ENCODE measurements around the gene SEMA3D. TPM values are rescaled to one million over a fixed set of nuclear protein-coding genes. Genes with fewer than 3 reads are reported as not detected.

SEMA3D gene
- total and polyA plus RNA-seq, 9 donors, result 0.75 to 6.1 (median 3.0) TPM

DNA sequence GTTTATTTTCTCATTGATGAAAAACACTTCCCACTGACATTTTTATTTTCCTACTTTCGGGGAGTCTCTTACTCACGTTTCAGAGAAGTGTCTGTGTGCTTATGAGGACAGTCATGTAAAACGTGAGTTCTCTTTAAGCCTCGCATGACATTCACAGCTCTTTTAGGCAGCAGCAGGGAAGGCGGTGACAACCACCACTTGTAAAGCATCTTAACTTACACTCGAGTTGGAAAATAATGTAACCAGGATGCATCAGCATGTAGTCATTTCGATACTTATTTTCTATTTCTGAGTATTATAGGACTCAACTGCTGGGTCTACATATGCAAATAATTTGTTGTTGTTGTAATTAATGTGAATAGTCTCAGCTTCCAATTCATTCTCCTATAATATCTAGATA, 153.6 kb downstream of the SEMA3D start:
- no peak overlapping the region for H3K27ac ChIP-seq
- no peak overlapping the region for H3K4me3 ChIP-seq
- H3K27me3 ChIP-seq, result no peaks in the 10 kb centered on the region
- TF ChIP-seq POLR2A (IDR thresholded peaks at IDR 0.05) (no peak), CTCF (IDR thresholded peaks at IDR 0.05) (no peak)
- no peaks in the 10 kb centered on the region for H3K9me3 ChIP-seq
- no peaks in the 10 kb centered on the region for H3K4me1 ChIP-seq (ENCODE audit: insufficient read depth)
- 68 to 81% (median 78%) methylated on average over 7 of the region's 7 CpGs for WGBS, 3 donors
- no peak for DNase-seq
- intact Hi-C loops (cut with DNase I), result no loop called here
- no peaks in the 10 kb centered on the region for H3K36me3 ChIP-seq

- no peak for TF ChIP-seq EP300 (IDR thresholded peaks at IDR 0.05)
- no peak for TF ChIP-seq POLR2A (IDR thresholded peaks at IDR 0.05)
- TF ChIP-seq CTCF (IDR thresholded peaks at IDR 0.05), result no peak
- Histone ChIP-seq H3K27ac (no peak overlapping the region), H3K36me3 (no peaks in the 10 kb centered on the region), H3K27me3 (no peaks in the 10 kb centered on the region), H3K9me3 (no peaks in the 10 kb centered on the region), H3K4me3 (no peak overlapping the region), H3K4me1 (ENCODE audit: insufficient read depth) (no peaks in the 10 kb centered on the region)
- no peak for DNase-seq
- intact Hi-C loops (cut with DNase I), result no loop called here
- 29 to 62% (median 42%) methylated on average over 3 of the region's 3 CpGs for WGBS, 3 donors
Measured at GRCh38 chr7:85031475-85031874, 155.4 kb downstream of the SEMA3D start.

- Histone ChIP-seq H3K4me3 (no peak overlapping the region), H3K36me3 (no peaks in the 10 kb centered on the region), H3K4me1 (ENCODE audit: insufficient read depth) (no peaks in the 10 kb centered on the region), H3K27ac (no peak overlapping the region), H3K27me3 (no peaks in the 10 kb centered on the region), H3K9me3 (no peaks in the 10 kb centered on the region)
- intact Hi-C loops (cut with DNase I), result no loop called here
- TF ChIP-seq POLR2A (IDR thresholded peaks at IDR 0.05) (no peak), CTCF (IDR thresholded peaks at IDR 0.05) (no peak), EP300 (IDR thresholded peaks at IDR 0.05) (no peak)
- DNase-seq, result no peak
Measured at GRCh38 chr7:85030893-85031292, 156.0 kb downstream of the SEMA3D start.

GRCh38 chr7:85025312-85025756, 161.5 kb downstream of the SEMA3D start:
- 31 to 53% (median 46%) methylated on average over 3 of the region's 3 CpGs for WGBS, 3 donors
- no peaks in the 10 kb centered on the region for H3K9me3 ChIP-seq
- no peak overlapping the region for H3K27ac ChIP-seq
- no peaks in the 10 kb centered on the region for H3K27me3 ChIP-seq
- TF ChIP-seq EP300 (IDR thresholded peaks at IDR 0.05) (no peak), POLR2A (IDR thresholded peaks at IDR 0.05) (no peak), CTCF (IDR thresholded peaks at IDR 0.05) (no peak)
- peak in 2 of 5 donors; percentile 7 to 19 for DNase-seq
- H3K4me3 ChIP-seq, result no peak overlapping the region
- intact Hi-C loops (cut with DNase I), result loop anchor here in 2 of 4 donors (10.0 kb wide), 2 partner anchors 1051 to 1091 kb away; no protein-coding TSS in a partner anchor
- H3K36me3 ChIP-seq, result no peaks in the 10 kb centered on the region
- no peaks in the 10 kb centered on the region for H3K4me1 ChIP-seq (ENCODE audit: insufficient read depth)
